ENCODE results near the gene EDNRA.

The EDNRA gene

DNA sequence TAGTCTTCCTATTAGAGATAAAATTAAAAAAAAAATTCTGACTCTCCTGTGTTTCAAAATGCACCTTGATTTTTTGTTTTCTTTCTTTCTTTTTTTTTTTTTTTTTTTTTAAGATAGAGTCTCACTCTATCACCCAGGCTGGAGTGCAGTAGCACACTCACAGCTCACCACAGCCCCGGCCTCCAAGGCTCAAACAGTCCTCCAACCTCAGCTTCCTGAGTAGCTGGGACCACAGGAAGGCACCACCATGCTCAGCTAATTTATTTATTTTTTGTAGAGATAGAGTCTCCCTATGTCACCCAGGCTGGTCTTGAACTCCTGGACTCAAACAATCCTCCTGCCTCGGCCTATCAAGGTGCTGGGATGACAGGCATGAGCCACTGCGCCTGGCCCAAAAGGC, 95.2 kb downstream of the EDNRA start:
- TF ChIP-seq CTCF (conservative IDR thresholded peaks at IDR 0.05), result no peak
- no peak for TF ChIP-seq ZFX (IDR thresholded peaks at IDR 0.05)
- H3K27ac ChIP-seq, result no peak overlapping the region

GRCh38 chr4:147578051-147578476, 97.2 kb downstream of the EDNRA start:
- no peak overlapping the region for H3K27ac ChIP-seq
- TF ChIP-seq ZFX (IDR thresholded peaks at IDR 0.05) (no peak), CTCF (conservative IDR thresholded peaks at IDR 0.05) (no peak)

- TF ChIP-seq ZFX (IDR thresholded peaks at IDR 0.05), result no peak
- no peak for TF ChIP-seq CTCF (conservative IDR thresholded peaks at IDR 0.05)
- no peak overlapping the region for H3K27ac ChIP-seq
Observed at GRCh38 chr4:147578593-147578992, 97.7 kb downstream of the EDNRA start.

DNA sequence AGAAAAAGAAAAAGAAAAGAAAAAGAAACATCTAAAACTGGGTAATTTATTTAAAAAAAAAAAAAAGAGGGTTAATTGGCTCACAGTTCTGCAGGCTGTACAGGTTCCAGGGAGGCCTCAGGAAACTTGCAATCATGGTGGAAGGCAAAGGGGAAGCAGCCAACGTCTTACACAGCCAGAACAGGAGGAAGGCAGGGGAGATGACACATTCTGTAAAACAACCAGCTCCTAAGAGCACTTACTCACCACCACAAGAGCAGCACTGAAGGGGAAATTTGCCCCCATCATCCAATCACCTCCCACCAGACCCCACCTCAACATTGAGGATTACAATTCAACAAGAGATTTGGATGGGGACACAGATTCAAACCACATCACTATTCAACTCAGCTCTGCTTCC, 99.5 kb downstream of the EDNRA start:
- TF ChIP-seq CTCF (conservative IDR thresholded peaks at IDR 0.05), result no peak
- no peak for TF ChIP-seq ZFX (IDR thresholded peaks at IDR 0.05)
- H3K27ac ChIP-seq, result no peak overlapping the region

DNA sequence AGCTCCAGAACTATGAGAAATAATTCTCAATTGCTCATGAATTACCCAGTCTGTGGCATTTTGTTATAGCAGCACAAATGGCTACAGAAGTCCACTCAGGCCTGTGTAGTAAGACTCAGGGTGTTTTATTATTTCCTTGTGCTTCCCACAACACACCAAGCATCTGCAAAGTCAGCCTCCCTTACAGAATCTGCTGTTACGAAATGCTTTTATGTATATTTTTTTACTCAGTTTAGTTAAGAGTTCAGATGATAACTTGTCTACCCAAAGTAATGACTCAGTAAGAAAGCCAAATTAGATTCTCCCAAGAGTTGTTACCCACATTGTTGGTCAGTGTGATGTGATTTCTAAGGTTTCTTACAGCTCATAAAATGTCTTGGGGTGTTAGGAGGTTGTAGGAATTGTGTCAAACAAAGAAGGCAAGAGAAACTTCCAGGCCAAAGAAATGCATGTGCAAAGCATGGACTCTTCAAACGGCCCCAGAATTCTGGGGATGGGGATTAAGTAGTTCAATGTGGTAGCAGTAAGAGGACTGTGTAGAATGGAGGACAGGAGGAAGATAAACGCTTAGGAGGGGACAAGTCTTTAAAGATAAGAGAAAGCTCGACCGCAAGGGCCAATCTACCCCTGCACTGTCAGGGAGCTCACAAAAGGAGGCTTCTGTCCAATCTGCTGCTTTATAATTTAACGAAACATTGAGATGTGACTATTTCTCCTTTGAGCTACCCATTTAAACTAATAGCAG, 100.9 kb downstream of the EDNRA start:
- no peak for TF ChIP-seq CTCF (conservative IDR thresholded peaks at IDR 0.05)
- no peak for TF ChIP-seq ZFX (IDR thresholded peaks at IDR 0.05)
- H3K27ac ChIP-seq, result no peak overlapping the region

DNA sequence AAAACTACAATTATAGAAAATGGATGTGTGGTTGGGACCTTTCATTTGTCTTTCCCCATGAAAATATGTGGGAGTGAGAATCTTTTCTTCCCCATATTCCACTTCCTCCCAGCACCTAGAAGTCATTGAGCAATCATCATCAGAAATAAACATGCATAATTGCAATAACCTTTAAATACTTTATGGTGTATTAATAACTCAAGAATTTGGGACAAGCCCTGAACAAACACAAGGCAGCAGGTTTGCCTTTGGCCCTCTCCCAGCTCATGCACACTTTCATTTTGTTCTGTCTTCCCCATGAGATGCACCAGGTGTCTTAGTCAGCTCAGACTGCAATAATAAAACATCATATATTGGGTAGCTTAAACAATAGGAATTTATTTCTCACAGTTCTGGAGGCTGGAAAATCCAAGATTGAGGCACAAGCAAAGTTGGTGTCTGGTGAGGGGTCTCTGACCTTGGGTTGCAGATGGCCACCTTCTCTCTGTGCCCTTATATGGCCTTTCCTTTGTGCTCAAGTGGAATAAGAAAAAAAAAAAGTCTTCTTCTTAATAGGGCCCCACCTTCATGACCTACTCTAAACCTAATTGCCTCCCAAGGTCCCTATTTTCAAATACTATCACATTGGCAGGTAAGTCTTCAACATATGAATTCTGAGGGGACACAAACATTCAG, 101.6 kb downstream of the EDNRA start:
- H3K27ac ChIP-seq, result no peak overlapping the region
- TF ChIP-seq CTCF (conservative IDR thresholded peaks at IDR 0.05) (no peak), ZFX (IDR thresholded peaks at IDR 0.05) (no peak)

DNA sequence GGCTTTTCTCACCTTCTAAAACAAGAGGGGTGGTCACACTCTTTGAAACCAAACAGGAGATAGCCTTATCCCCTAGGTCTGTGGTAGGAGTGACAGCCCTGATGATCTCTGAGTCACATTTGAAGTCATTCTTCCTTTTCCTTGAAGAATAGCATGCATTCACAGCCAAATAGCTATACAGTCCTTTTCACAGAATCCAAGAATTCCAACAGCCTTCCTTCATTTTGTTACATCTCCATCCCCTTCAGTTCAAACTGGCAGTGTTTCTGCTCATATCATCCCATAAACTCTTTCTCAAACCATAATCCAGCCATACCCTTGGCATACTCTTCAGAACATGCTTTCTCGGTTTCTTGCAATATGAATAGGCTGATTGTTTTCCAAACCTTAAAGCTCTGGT, 103.0 kb downstream of the EDNRA start:
- H3K27ac ChIP-seq, result no peak overlapping the region
- TF ChIP-seq ZFX (IDR thresholded peaks at IDR 0.05) (no peak), CTCF (conservative IDR thresholded peaks at IDR 0.05) (no peak)
